ENCODE results near the gene CNTNAP2.

The CNTNAP2 gene

GRCh38 chr7:147909431-147910148 lies 1793.0 kb downstream of the CNTNAP2 start:
- H3K27me3 ChIP-seq (ENCODE audit: insufficient read depth, low read length, poor library complexity) = peaks cover 4% of the 10 kb centered on the region
- ATAC-seq (ENCODE audit: insufficient read depth, low read depth) (no peak), DNase-seq (no peak)
- H3K27ac ChIP-seq (ENCODE audit: low read length) = no peak overlapping the region
- no peak overlapping the region for H3K4me3 ChIP-seq (ENCODE audit: low read depth in 1 of 2, low read length in 2 of 2)
- no peak overlapping the region for H2AFZ ChIP-seq (ENCODE audit: low read depth, low read length)
- H3K79me2 ChIP-seq (ENCODE audit: insufficient read depth, low read length) = no peaks in the 10 kb centered on the region
- no peak overlapping the region for H3K4me2 ChIP-seq (ENCODE audit: insufficient read depth, low read length)
- H3K9me3 ChIP-seq (ENCODE audit: insufficient read depth, low read length, severe bottlenecking) = no peaks in the 10 kb centered on the region
- no peak overlapping the region for H3K9ac ChIP-seq (ENCODE audit: low read depth, low read length)
- H3K36me3 ChIP-seq (ENCODE audit: insufficient read depth, low read length) = no peaks in the 10 kb centered on the region
- no peaks in the 10 kb centered on the region for H3K4me1 ChIP-seq (ENCODE audit: insufficient read depth, low read length)
- no peaks in the 10 kb centered on the region for H4K20me1 ChIP-seq (ENCODE audit: insufficient read depth, low read length)
- TF ChIP-seq EZH2 (IDR thresholded peaks at IDR 0.05; ENCODE audit: borderline replicate concordance, low read depth, low read length, severe bottlenecking) (no peak), CTCF (IDR thresholded peaks at IDR 0.05; ENCODE audit: borderline replicate concordance, extremely low read depth, low read length, poor library complexity, severe bottlenecking) (no peak)

- Histone ChIP-seq H2AFZ (ENCODE audit: low read depth, low read length) (no peak overlapping the region), H3K4me2 (ENCODE audit: insufficient read depth, low read length) (no peak overlapping the region), H3K4me3 (ENCODE audit: low read depth in 1 of 2, low read length in 2 of 2) (no peak overlapping the region), H3K36me3 (ENCODE audit: insufficient read depth, low read length) (no peaks in the 10 kb centered on the region), H3K4me1 (ENCODE audit: insufficient read depth, low read length) (no peaks in the 10 kb centered on the region), H3K9ac (ENCODE audit: low read depth, low read length) (no peak overlapping the region), H3K79me2 (ENCODE audit: insufficient read depth, low read length) (no peaks in the 10 kb centered on the region), H4K20me1 (ENCODE audit: insufficient read depth, low read length) (no peaks in the 10 kb centered on the region), H3K27ac (ENCODE audit: low read length) (no peak overlapping the region), H3K27me3 (ENCODE audit: insufficient read depth, low read length, poor library complexity) (peaks cover 4% of the 10 kb centered on the region), H3K9me3 (ENCODE audit: insufficient read depth, low read length, severe bottlenecking) (no peaks in the 10 kb centered on the region)
- DNase-seq (no peak), ATAC-seq (ENCODE audit: insufficient read depth, low read depth) (no peak)
- TF ChIP-seq EZH2 (IDR thresholded peaks at IDR 0.05; ENCODE audit: borderline replicate concordance, low read depth, low read length, severe bottlenecking) = no peak
- no peak for TF ChIP-seq CTCF (IDR thresholded peaks at IDR 0.05; ENCODE audit: borderline replicate concordance, extremely low read depth, low read length, poor library complexity, severe bottlenecking)
Measured at GRCh38 chr7:147911201-147911601, 1794.6 kb downstream of the CNTNAP2 start.

GRCh38 chr7:147912291-147912690 lies 1795.7 kb downstream of the CNTNAP2 start:
- Histone ChIP-seq H3K9ac (ENCODE audit: low read depth, low read length) (no peak overlapping the region), H3K4me1 (ENCODE audit: insufficient read depth, low read length) (no peaks in the 10 kb centered on the region), H4K20me1 (ENCODE audit: insufficient read depth, low read length) (no peaks in the 10 kb centered on the region), H3K4me3 (ENCODE audit: low read depth in 1 of 2, low read length in 2 of 2) (no peak overlapping the region), H3K36me3 (ENCODE audit: insufficient read depth, low read length) (no peaks in the 10 kb centered on the region), H3K27ac (ENCODE audit: low read length) (no peak overlapping the region), H3K4me2 (ENCODE audit: insufficient read depth, low read length) (no peak overlapping the region), H3K79me2 (ENCODE audit: insufficient read depth, low read length) (no peaks in the 10 kb centered on the region), H3K27me3 (ENCODE audit: insufficient read depth, low read length, poor library complexity) (peaks cover 4% of the 10 kb centered on the region), H2AFZ (ENCODE audit: low read depth, low read length) (no peak overlapping the region), H3K9me3 (ENCODE audit: insufficient read depth, low read length, severe bottlenecking) (no peaks in the 10 kb centered on the region)
- ATAC-seq (ENCODE audit: insufficient read depth, low read depth) (no peak), DNase-seq (no peak)
- TF ChIP-seq EZH2 (IDR thresholded peaks at IDR 0.05; ENCODE audit: borderline replicate concordance, low read depth, low read length, severe bottlenecking) = no peak
- TF ChIP-seq CTCF (IDR thresholded peaks at IDR 0.05; ENCODE audit: borderline replicate concordance, extremely low read depth, low read length, poor library complexity, severe bottlenecking) = no peak
